Liver (tissue), 3 donors: ENCODE data around the gene UNC79.

Source experiments
- EGR1 ChIP-seq, 2 donors: IDR thresholded peaks; 2 replicates each; pipeline ENCODE4 v1.6.1; 2016 to 2018; ENCODE audit warnings: antibody characterized with exemption in 2 of 2, low read depth in 2 of 2
- FOXA1 ChIP-seq: IDR thresholded peaks from 2 replicates; pipeline ENCODE4 v1.6.1; 2016; ENCODE audit warnings: antibody characterized with exemption
- FOXA2 ChIP-seq: IDR thresholded peaks from 2 replicates; pipeline ENCODE4 v1.6.1; 2016; ENCODE audit warnings: antibody characterized with exemption
- GABPA ChIP-seq, 2 donors: IDR thresholded peaks in 1 of 2; conservative IDR thresholded peaks in 1 of 2; 2 replicates each; pipeline ENCODE4 v1.6.1; 2016; ENCODE audit warnings: antibody characterized with exemption in 2 of 2, mild to moderate bottlenecking in 1 of 2, moderate library complexity in 1 of 2
- JUND ChIP-seq, 2 donors: IDR thresholded peaks; 2 replicates each; pipeline ENCODE4 v1.6.1; 2016; ENCODE audit warnings: antibody characterized with exemption in 2 of 2
- RAD21 ChIP-seq, 2 donors: IDR thresholded peaks; 2 replicates each; pipeline ENCODE4 v1.6.1; 2016; ENCODE audit warnings: antibody characterized with exemption in 2 of 2, mild to moderate bottlenecking in 2 of 2
- RXRA ChIP-seq, 2 donors: IDR thresholded peaks; 2 replicates each; pipeline ENCODE4 v1.6.1; 2017 to 2018; ENCODE audit warnings: antibody characterized with exemption in 2 of 2, mild to moderate bottlenecking in 1 of 2
- SP1 ChIP-seq: IDR thresholded peaks from 2 replicates; pipeline ENCODE4 v1.6.1; 2018; ENCODE audit warnings: antibody characterized with exemption, mild to moderate bottlenecking
- TAF1 ChIP-seq: conservative IDR thresholded peaks from 2 replicates; pipeline ENCODE4 v1.6.1; 2016; ENCODE audit warnings: antibody characterized with exemption, mild to moderate bottlenecking
- TF ChIP-seq, protein P1 (sequence below): fragments of 150-350 bp; IDR thresholded peaks from 2 replicates; pipeline ENCODE4 v1.5.1; 2017; ENCODE audit warnings: improper control_type of control experiment, low read depth, low read length; ENCODE audit not compliant: missing input control
- TF ChIP-seq, protein P2 (sequence below): IDR thresholded peaks from 2 replicates; pipeline ENCODE4 v1.6.1; 2016; ENCODE audit warnings: antibody characterized with exemption
- TF ChIP-seq, protein P3 (sequence below): IDR thresholded peaks from 2 replicates; pipeline ENCODE4 v1.6.1; 2016; ENCODE audit warnings: antibody characterized with exemption
- TF ChIP-seq, protein P4 (sequence below): IDR thresholded peaks from 2 replicates; pipeline ENCODE4 v1.6.1; 2016; ENCODE audit warnings: antibody characterized with exemption
- TF ChIP-seq, protein P5 (sequence below): IDR thresholded peaks from 2 replicates; pipeline ENCODE4 v1.6.1; 2016; ENCODE audit warnings: antibody characterized with exemption, mild to moderate bottlenecking
- donor health status: healthy.
- donor health status: healthy.

DNA sequence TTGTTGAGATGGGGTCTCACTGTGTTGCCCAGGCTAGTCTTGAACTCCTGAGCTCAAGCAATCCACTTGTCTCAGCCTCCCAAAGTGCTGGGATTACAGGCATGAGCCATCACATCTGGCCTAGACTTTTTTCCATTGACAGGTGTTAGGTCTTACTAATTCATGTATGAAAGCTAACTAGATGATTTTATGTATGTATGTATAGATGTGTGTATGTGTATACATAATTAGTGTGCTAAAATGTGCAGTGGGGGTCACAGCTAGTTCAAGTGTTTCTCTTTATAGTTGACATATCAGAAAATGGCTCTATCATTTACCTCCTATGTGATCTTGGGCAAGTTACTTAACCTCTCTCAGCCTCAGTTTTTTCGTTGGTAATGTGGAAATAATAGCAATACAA is 23.5 kb downstream of the UNC79 start:
- TF ChIP-seq, protein P1, sequence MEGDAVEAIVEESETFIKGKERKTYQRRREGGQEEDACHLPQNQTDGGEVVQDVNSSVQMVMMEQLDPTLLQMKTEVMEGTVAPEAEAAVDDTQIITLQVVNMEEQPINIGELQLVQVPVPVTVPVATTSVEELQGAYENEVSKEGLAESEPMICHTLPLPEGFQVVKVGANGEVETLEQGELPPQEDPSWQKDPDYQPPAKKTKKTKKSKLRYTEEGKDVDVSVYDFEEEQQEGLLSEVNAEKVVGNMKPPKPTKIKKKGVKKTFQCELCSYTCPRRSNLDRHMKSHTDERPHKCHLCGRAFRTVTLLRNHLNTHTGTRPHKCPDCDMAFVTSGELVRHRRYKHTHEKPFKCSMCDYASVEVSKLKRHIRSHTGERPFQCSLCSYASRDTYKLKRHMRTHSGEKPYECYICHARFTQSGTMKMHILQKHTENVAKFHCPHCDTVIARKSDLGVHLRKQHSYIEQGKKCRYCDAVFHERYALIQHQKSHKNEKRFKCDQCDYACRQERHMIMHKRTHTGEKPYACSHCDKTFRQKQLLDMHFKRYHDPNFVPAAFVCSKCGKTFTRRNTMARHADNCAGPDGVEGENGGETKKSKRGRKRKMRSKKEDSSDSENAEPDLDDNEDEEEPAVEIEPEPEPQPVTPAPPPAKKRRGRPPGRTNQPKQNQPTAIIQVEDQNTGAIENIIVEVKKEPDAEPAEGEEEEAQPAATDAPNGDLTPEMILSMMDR: no peak
- TF ChIP-seq JUND (IDR thresholded peaks at IDR 0.05) (no peak), GABPA (IDR thresholded peaks at IDR 0.05 in 1 of 2, conservative IDR thresholded peaks at IDR 0.05 in 1 of 2) (no peak), SP1 (no peak), RAD21 (IDR thresholded peaks at IDR 0.05) (no peak), RXRA (IDR thresholded peaks at IDR 0.05) (no peak), EGR1 (IDR thresholded peaks at IDR 0.05; ENCODE audit: low read depth in 2 of 2) (no peak), TAF1 (no peak), FOXA1 (no peak), FOXA2 (no peak)
- TF ChIP-seq, protein P2, sequence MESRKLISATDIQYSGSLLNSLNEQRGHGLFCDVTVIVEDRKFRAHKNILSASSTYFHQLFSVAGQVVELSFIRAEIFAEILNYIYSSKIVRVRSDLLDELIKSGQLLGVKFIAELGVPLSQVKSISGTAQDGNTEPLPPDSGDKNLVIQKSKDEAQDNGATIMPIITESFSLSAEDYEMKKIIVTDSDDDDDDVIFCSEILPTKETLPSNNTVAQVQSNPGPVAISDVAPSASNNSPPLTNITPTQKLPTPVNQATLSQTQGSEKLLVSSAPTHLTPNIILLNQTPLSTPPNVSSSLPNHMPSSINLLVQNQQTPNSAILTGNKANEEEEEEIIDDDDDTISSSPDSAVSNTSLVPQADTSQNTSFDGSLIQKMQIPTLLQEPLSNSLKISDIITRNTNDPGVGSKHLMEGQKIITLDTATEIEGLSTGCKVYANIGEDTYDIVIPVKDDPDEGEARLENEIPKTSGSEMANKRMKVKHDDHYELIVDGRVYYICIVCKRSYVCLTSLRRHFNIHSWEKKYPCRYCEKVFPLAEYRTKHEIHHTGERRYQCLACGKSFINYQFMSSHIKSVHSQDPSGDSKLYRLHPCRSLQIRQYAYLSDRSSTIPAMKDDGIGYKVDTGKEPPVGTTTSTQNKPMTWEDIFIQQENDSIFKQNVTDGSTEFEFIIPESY: no peak
- TF ChIP-seq, protein P3, sequence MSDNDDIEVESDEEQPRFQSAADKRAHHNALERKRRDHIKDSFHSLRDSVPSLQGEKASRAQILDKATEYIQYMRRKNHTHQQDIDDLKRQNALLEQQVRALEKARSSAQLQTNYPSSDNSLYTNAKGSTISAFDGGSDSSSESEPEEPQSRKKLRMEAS: no peak
- TF ChIP-seq, protein P4, sequence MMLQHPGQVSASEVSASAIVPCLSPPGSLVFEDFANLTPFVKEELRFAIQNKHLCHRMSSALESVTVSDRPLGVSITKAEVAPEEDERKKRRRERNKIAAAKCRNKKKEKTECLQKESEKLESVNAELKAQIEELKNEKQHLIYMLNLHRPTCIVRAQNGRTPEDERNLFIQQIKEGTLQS: no peak
- TF ChIP-seq, protein P5, sequence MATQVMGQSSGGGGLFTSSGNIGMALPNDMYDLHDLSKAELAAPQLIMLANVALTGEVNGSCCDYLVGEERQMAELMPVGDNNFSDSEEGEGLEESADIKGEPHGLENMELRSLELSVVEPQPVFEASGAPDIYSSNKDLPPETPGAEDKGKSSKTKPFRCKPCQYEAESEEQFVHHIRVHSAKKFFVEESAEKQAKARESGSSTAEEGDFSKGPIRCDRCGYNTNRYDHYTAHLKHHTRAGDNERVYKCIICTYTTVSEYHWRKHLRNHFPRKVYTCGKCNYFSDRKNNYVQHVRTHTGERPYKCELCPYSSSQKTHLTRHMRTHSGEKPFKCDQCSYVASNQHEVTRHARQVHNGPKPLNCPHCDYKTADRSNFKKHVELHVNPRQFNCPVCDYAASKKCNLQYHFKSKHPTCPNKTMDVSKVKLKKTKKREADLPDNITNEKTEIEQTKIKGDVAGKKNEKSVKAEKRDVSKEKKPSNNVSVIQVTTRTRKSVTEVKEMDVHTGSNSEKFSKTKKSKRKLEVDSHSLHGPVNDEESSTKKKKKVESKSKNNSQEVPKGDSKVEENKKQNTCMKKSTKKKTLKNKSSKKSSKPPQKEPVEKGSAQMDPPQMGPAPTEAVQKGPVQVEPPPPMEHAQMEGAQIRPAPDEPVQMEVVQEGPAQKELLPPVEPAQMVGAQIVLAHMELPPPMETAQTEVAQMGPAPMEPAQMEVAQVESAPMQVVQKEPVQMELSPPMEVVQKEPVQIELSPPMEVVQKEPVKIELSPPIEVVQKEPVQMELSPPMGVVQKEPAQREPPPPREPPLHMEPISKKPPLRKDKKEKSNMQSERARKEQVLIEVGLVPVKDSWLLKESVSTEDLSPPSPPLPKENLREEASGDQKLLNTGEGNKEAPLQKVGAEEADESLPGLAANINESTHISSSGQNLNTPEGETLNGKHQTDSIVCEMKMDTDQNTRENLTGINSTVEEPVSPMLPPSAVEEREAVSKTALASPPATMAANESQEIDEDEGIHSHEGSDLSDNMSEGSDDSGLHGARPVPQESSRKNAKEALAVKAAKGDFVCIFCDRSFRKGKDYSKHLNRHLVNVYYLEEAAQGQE: no peak
